ENCODE results near the gene NUAK1.

GRCh38 chr12:106081606-106082005, 57.1 kb downstream of the NUAK1 start:
- TF ChIP-seq CTCF (conservative IDR thresholded peaks at IDR 0.05; ENCODE audit: low read depth, low read length) = no peak
- TF ChIP-seq EZH2 (IDR thresholded peaks at IDR 0.05; ENCODE audit: borderline replicate concordance, low read depth, low read length, poor library complexity, severe bottlenecking) = no peak
